Activated naive CD4-positive, alpha-beta T cell treated with anti-CD3 and anti-CD28 coated beads, Interleukin-2, amount 10 ng/mL, durations not matched to agents 7 days and 5 days (primary cell): ENCODE data around the gene USP3.
A peak's percentile ranks its signal among the peaks of the same experiment; 100 is the strongest.

Source experiments
- CTCF ChIA-PET: fragments of 350-600 bp; sonication (Branson Sonifier 250); formaldehyde crosslinking; loops from one replicate; lab custom pipeline; 2021; ENCODE audit warnings: antibody characterized with exemption; lab: Charles Lee
- DNase-seq: peaks from one replicate; pipeline ENCODE4 v3.0.0-alpha.2; 2020
- H3K27ac Mint-ChIP-seq: one replicate; pipeline ENCODE4 v1.8.0; 2021; ENCODE audit warnings: mild to moderate bottlenecking, moderate library complexity, mixed read lengths
- H3K27me3 Mint-ChIP-seq: one replicate; pipeline ENCODE4 v1.8.0; 2021; ENCODE audit warnings: mild to moderate bottlenecking, mixed read lengths
- H3K36me3 Mint-ChIP-seq: one replicate; pipeline ENCODE4 v1.8.0; 2021; ENCODE audit warnings: mixed read lengths
- H3K4me1 Mint-ChIP-seq: one replicate; pipeline ENCODE4 v1.8.0; 2021; ENCODE audit warnings: mixed read lengths
- H3K4me3 Mint-ChIP-seq: one replicate; pipeline ENCODE4 v1.8.0; 2021; ENCODE audit warnings: mild to moderate bottlenecking, moderate library complexity, mixed read lengths
- H3K9me3 Mint-ChIP-seq: one replicate; pipeline ENCODE4 v1.8.0; 2021; ENCODE audit warnings: mixed read lengths

The USP3 gene

GRCh38 chr15:63626955-63627354, 122.6 kb downstream of the USP3 start:
- CTCF ChIA-PET = interaction anchor here (1.7 kb wide), 1 partner anchor 17 kb away, joined by 6 read pairs; no protein-coding TSS in a partner anchor

GRCh38 chr15:63628123-63628822, 123.9 kb downstream of the USP3 start:
- H3K4me3 Mint-ChIP-seq = no peak overlapping the region
- no peaks in the 10 kb centered on the region for H3K27me3 Mint-ChIP-seq
- CTCF ChIA-PET = interaction anchor here (0.6 to 1.7 kb wide), 4 partner anchors 18 to 166 kb away, joined by 3 to 6 read pairs (median 4); no protein-coding TSS in a partner anchor
- H3K27ac Mint-ChIP-seq = no peak overlapping the region
- no peaks in the 10 kb centered on the region for H3K4me1 Mint-ChIP-seq
- DNase-seq = no peak
- H3K36me3 Mint-ChIP-seq = peaks cover 68% of the 10 kb centered on the region
- no peaks in the 10 kb centered on the region for H3K9me3 Mint-ChIP-seq

More at GRCh38 chr15:63626955-63627354, 122.6 kb downstream of the USP3 start:
- DNase-seq = no peak
- H3K27ac Mint-ChIP-seq = peak overlapping the region; percentile 45
- no peak overlapping the region for H3K4me3 Mint-ChIP-seq
- H3K9me3 Mint-ChIP-seq = no peaks in the 10 kb centered on the region
- peaks cover 63% of the 10 kb centered on the region for H3K36me3 Mint-ChIP-seq
- H3K4me1 Mint-ChIP-seq = no peaks in the 10 kb centered on the region
- H3K27me3 Mint-ChIP-seq = no peaks in the 10 kb centered on the region

GRCh38 chr15:63630036-63630751, 125.8 kb downstream of the USP3 start:
- Mint-ChIP-seq H3K27ac (no peak overlapping the region), H3K27me3 (no peaks in the 10 kb centered on the region), H3K36me3 (peaks cover 67% of the 10 kb centered on the region), H3K4me1 (no peaks in the 10 kb centered on the region), H3K9me3 (no peaks in the 10 kb centered on the region), H3K4me3 (no peak overlapping the region)
- DNase-seq = no peak
- CTCF ChIA-PET = interaction anchor here (1.2 to 1.8 kb wide), 2 partner anchors 20 to 122 kb away, joined by 4 to 5 read pairs; no protein-coding TSS in a partner anchor

DNA sequence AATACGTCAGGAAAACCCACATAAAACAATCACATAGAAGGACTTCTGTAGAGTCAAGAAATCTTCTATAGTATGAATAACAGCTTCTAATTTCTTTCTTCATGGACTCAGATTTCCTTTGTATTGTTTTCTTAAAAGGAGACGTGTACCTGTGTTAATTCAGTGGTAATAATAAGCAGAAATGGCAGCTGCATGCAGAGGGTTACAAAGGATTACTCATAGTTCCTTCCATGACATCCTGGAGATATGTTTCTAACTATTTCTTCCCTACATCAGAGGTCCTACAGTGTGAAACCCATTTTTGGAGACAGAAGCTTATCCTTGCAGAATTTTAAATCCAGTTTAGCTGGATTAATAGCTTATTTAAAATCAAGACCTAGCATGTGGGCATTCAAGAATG, 128.9 kb downstream of the USP3 start:
- no peak for DNase-seq
- Mint-ChIP-seq H3K9me3 (no peaks in the 10 kb centered on the region), H3K27ac (no peak overlapping the region), H3K27me3 (no peaks in the 10 kb centered on the region), H3K36me3 (peaks cover 70% of the 10 kb centered on the region), H3K4me1 (peaks cover 4% of the 10 kb centered on the region), H3K4me3 (no peak overlapping the region)
- CTCF ChIA-PET = no interaction called here

DNA sequence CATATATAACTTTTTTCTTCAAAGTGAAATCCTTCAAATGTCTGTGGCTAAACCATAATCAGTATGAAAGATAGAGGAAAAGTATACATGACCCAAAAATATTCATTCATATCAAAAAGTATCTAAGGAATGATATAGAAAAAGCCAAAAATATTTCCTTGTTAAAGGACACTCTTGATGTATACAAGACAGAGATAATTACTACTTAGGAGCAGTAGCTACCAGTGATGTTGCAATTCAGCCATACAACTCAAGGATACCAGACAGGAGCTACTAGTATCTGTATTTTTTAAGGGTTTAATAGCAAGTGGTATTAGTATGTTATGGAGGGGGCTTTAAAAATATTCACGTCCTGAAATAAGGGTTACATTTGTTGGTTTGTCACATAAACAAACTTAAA, 129.8 kb downstream of the USP3 start:
- H3K4me1 Mint-ChIP-seq = peaks cover 9% of the 10 kb centered on the region
- no peaks in the 10 kb centered on the region for H3K9me3 Mint-ChIP-seq
- CTCF ChIA-PET = interaction anchor here (1.2 kb wide), 1 partner anchor 167 kb away, joined by 5 read pairs; no protein-coding TSS in a partner anchor
- H3K27me3 Mint-ChIP-seq = no peaks in the 10 kb centered on the region
- H3K36me3 Mint-ChIP-seq = peaks cover 70% of the 10 kb centered on the region
- no peak overlapping the region for H3K27ac Mint-ChIP-seq
- no peak overlapping the region for H3K4me3 Mint-ChIP-seq
- no peak for DNase-seq

DNA sequence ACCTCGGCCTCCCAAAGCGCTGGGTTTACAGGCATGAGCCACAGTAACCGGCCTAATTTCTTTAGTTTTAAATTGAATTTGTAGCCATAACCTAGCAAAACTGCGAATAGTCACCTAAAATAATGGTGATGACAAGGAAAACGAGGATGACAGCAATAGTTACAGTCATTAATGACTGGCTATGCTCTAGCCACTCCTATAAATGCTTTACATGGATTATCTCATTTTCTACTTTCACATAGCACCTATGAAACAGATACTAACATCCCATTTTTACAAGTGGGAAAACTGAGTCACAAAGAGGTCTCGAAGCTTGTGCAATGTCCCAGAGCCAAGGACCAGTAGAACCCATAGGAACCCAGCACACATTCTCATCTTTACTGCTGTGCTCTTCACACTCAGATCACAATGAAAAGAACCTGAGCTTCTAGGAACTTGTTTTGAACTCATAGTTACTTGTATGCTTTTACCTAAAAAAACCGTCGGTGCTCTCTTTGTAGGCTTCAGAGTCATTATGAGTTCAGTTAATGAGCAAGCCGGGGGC, 132.2 kb downstream of the USP3 start:
- no peaks in the 10 kb centered on the region for H3K27me3 Mint-ChIP-seq
- DNase-seq = no peak
- CTCF ChIA-PET = no interaction called here
- no peaks in the 10 kb centered on the region for H3K9me3 Mint-ChIP-seq
- H3K27ac Mint-ChIP-seq = no peak overlapping the region
- peaks cover 9% of the 10 kb centered on the region for H3K4me1 Mint-ChIP-seq
- H3K4me3 Mint-ChIP-seq = no peak overlapping the region
- H3K36me3 Mint-ChIP-seq = peaks cover 67% of the 10 kb centered on the region

GRCh38 chr15:63638839-63639238, 134.4 kb downstream of the USP3 start:
- Mint-ChIP-seq H3K27ac (no peak overlapping the region), H3K27me3 (no peaks in the 10 kb centered on the region), H3K4me3 (no peak overlapping the region), H3K4me1 (peaks cover 9% of the 10 kb centered on the region), H3K9me3 (no peaks in the 10 kb centered on the region), H3K36me3 (peaks cover 56% of the 10 kb centered on the region)
- CTCF ChIA-PET = interaction anchor here (1.1 to 1.7 kb wide), 2 partner anchors 29 to 428 kb away, joined by 3 to 4 read pairs; no protein-coding TSS in a partner anchor
- no peak for DNase-seq

DNA sequence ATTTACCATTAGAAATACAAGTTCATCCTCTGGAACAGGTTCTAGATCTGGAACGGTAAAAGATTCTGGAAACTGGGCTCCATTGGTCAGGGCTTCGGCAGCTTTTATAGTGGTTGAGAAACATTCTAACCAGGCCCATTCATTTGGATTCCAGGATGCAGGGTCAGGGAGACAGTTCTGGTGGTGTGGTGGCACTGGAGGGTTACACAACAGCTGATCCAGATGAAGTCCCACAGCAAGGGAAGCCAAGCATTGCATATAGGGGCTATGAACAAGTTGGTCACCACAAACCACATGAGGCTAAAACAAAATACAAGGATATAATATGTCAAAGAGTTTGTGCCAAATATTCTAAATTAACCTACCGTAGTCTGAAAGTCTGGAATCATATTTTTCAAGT, 135.8 kb downstream of the USP3 start:
- CTCF ChIA-PET = interaction anchor here (0.8 kb wide), 1 partner anchor 426 kb away, joined by 3 read pairs; no protein-coding TSS in a partner anchor
- H3K27ac Mint-ChIP-seq = no peak overlapping the region
- peaks cover 54% of the 10 kb centered on the region for H3K36me3 Mint-ChIP-seq
- no peaks in the 10 kb centered on the region for H3K27me3 Mint-ChIP-seq
- DNase-seq = no peak
- peaks cover 9% of the 10 kb centered on the region for H3K4me1 Mint-ChIP-seq
- no peaks in the 10 kb centered on the region for H3K9me3 Mint-ChIP-seq
- H3K4me3 Mint-ChIP-seq = no peak overlapping the region
